HEK293 (cell line): Measurements from ENCODE around the gene TJP3.

ENCODE experiments used
- CTCF ChIA-PET: fragments of 350-600 bp; formaldehyde crosslinking; extraction: SDS; loops from one replicate; lab custom pipeline; 2021; ENCODE audit warnings: antibody characterized with exemption; lab: Yijun Ruan, JAX
- POLR2A ChIA-PET: fragments of 300-600 bp; formaldehyde crosslinking; extraction: SDS; loops from one replicate; lab custom pipeline; 2020; ENCODE audit warnings: antibody characterized with exemption, inconsistent platforms; lab: Yijun Ruan, JAX
- H3K27ac ChIP-seq: fragments of 200-500 bp; sonication (Bioruptor generic); 2 replicates; pipeline ENCODE4 v1.5.1; 2014; ENCODE audit warnings: low read depth, low read length, control low read depth, inconsistent platforms; ENCODE audit errors: extremely low read depth
- H3K36me3 ChIP-seq, 2 experiments: fragments of 200-500 bp in 1 of 2; sonication (Bioruptor generic) in 1 of 2; 1 replicate in 1 of 2; 2 replicates in 1 of 2; pipeline ENCODE4 v1.5.1; 2014 to 2017; ENCODE audit warnings: inconsistent platforms in 2 of 2, low read length in 2 of 2; ENCODE audit not compliant: control insufficient read depth in 2 of 2, insufficient read depth in 1 of 2
- H3K4me1 ChIP-seq: fragments of 200-500 bp; sonication (Bioruptor generic); 2 replicates; pipeline ENCODE4 v1.5.1; 2014; ENCODE audit warnings: mild to moderate bottlenecking, low read length, inconsistent platforms; ENCODE audit not compliant: control insufficient read depth, insufficient read depth
- H3K4me3 ChIP-seq: 2 replicates; pipeline ENCODE4 v1.5.1; 2011; ENCODE audit warnings: low read depth, mild to moderate bottlenecking, control low read depth, low read length, moderate library complexity
- H3K9me3 ChIP-seq: fragments of 200-500 bp; sonication (Bioruptor generic); 2 replicates; pipeline ENCODE4 v1.5.1; 2014; ENCODE audit warnings: low read depth, low read length, inconsistent platforms; ENCODE audit not compliant: control insufficient read depth, insufficient read depth
- KLF10 ChIP-seq: fragments of 450-650 bp; IDR thresholded peaks from 2 replicates; pipeline ENCODE4 v1.5.1; 2018; ENCODE audit warnings: missing biosample characterization, mild to moderate bottlenecking, missing genetic modification characterization
- MZF1 ChIP-seq: fragments of 450-650 bp; formaldehyde crosslinking; IDR thresholded peaks from 2 replicates; pipeline ENCODE4 v1.5.1; 2017; ENCODE audit warnings: missing biosample characterization, missing genetic modification characterization, borderline replicate concordance
- RBAK ChIP-seq: fragments of 450-650 bp; formaldehyde crosslinking; IDR thresholded peaks from 2 replicates; pipeline ENCODE4 v1.5.1; 2016; ENCODE audit warnings: missing biosample characterization, missing genetic modification characterization
- SALL2 ChIP-seq: fragments of 450-650 bp; formaldehyde crosslinking; IDR thresholded peaks from 2 replicates; pipeline ENCODE4 v1.5.0; 2017; ENCODE audit warnings: missing biosample characterization, mild to moderate bottlenecking, missing genetic modification characterization, borderline replicate concordance
- SCRT1 ChIP-seq: fragments of 450-650 bp; formaldehyde crosslinking; IDR thresholded peaks from 2 replicates; pipeline ENCODE4 v1.5.1; 2016; ENCODE audit warnings: missing biosample characterization, missing genetic modification characterization, borderline replicate concordance
- TRIM28 ChIP-seq: IDR thresholded peaks from 2 replicates; pipeline ENCODE4 v1.6.1; 2011; ENCODE audit warnings: low read length, control low read depth, borderline replicate concordance
- YY1 ChIP-seq: fragments of 450-650 bp; formaldehyde crosslinking; IDR thresholded peaks from 2 replicates; pipeline ENCODE4 v1.5.1; 2018; ENCODE audit warnings: missing biosample characterization, missing genetic modification characterization
- ZBTB11 ChIP-seq: fragments of 450-650 bp; formaldehyde crosslinking; conservative IDR thresholded peaks from 2 replicates; pipeline ENCODE4 v1.5.1; 2016; ENCODE audit warnings: low read depth, missing biosample characterization, missing genetic modification characterization
- ZBTB21 ChIP-seq: fragments of 450-650 bp; formaldehyde crosslinking; IDR thresholded peaks from 2 replicates; pipeline ENCODE4 v1.5.1; 2017; ENCODE audit warnings: missing biosample characterization, missing genetic modification characterization
- ZIC2 ChIP-seq: fragments of 450-650 bp; formaldehyde crosslinking; IDR thresholded peaks from 2 replicates; pipeline ENCODE4 v1.5.1; 2016; ENCODE audit warnings: missing biosample characterization, missing genetic modification characterization
- ZNF146 ChIP-seq: fragments of 450-650 bp; formaldehyde crosslinking; IDR thresholded peaks from 2 replicates; pipeline ENCODE4 v1.5.1; 2016; ENCODE audit warnings: missing biosample characterization, missing genetic modification characterization
- ZNF16 ChIP-seq: fragments of 450-650 bp; formaldehyde crosslinking; IDR thresholded peaks from 2 replicates; pipeline ENCODE4 v1.5.1; 2016; ENCODE audit warnings: low read depth, missing biosample characterization, missing genetic modification characterization
- ZNF184 ChIP-seq: fragments of 450-650 bp; IDR thresholded peaks from 2 replicates; pipeline ENCODE4 v1.5.1; 2018; ENCODE audit warnings: missing biosample characterization, mild to moderate bottlenecking, missing genetic modification characterization
- ZNF211 ChIP-seq: fragments of 450-650 bp; formaldehyde crosslinking; IDR thresholded peaks from 2 replicates; pipeline ENCODE4 v1.5.1; 2016; ENCODE audit warnings: low read depth, missing biosample characterization, missing genetic modification characterization
- ZNF223 ChIP-seq: fragments of 450-650 bp; formaldehyde crosslinking; IDR thresholded peaks from 2 replicates; pipeline ENCODE4 v1.5.1; 2016; ENCODE audit warnings: missing biosample characterization, missing genetic modification characterization
- ZNF24 ChIP-seq: fragments of 450-650 bp; formaldehyde crosslinking; IDR thresholded peaks from 2 replicates; pipeline ENCODE4 v1.5.1; 2016; ENCODE audit warnings: missing biosample characterization, missing genetic modification characterization
- ZNF354C ChIP-seq: fragments of 450-650 bp; formaldehyde crosslinking; IDR thresholded peaks from 2 replicates; pipeline ENCODE4 v1.5.1; 2016; ENCODE audit warnings: missing biosample characterization, missing genetic modification characterization, low read depth, borderline replicate concordance
- ZNF433 ChIP-seq: fragments of 450-650 bp; formaldehyde crosslinking; IDR thresholded peaks from 2 replicates; pipeline ENCODE4 v1.5.1; 2016; ENCODE audit warnings: missing biosample characterization, missing genetic modification characterization, low read depth
- ZNF692 ChIP-seq: fragments of 450-650 bp; formaldehyde crosslinking; IDR thresholded peaks from 2 replicates; pipeline ENCODE4 v1.5.1; 2016; ENCODE audit warnings: missing biosample characterization, missing genetic modification characterization
- ZSCAN4 ChIP-seq: fragments of 450-650 bp; formaldehyde crosslinking; IDR thresholded peaks from 2 replicates; pipeline ENCODE4 v1.5.1; 2017; ENCODE audit warnings: missing biosample characterization, missing genetic modification characterization

The TJP3 gene

GRCh38 chr19:3745363-3746045 is 37.3 kb downstream of the TJP3 start:
- no peak for TF ChIP-seq TRIM28
- TF ChIP-seq ZNF354C (tag by site-specific recombination), result no peak
- no peak for TF ChIP-seq ZNF692 (tag by site-specific recombination)
- TF ChIP-seq ZNF16 (tag by site-specific recombination), result peak; percentile 90
- no peaks in the 10 kb centered on the region for H3K9me3 ChIP-seq
- H3K4me3 ChIP-seq, result no peak overlapping the region
- H3K27ac ChIP-seq, result no peak overlapping the region
- H3K4me1 ChIP-seq, result no peaks in the 10 kb centered on the region
- ChIA-PET POLR2A (interaction anchor here (0.6 kb wide), 1 partner anchor 15 kb away, joined by 5 read pairs; no protein-coding TSS in a partner anchor), CTCF (interaction anchor here (0.7 kb wide), 1 partner anchor 1359 kb away, joined by 3 read pairs; no protein-coding TSS in a partner anchor)
- peaks cover 0 to 11% of the 10 kb centered on the region in 2 experiments; a peak in 2 of 3 replicates for H3K36me3 ChIP-seq

GRCh38 chr19:3746371-3747056 is 38.3 kb downstream of the TJP3 start:
- CTCF ChIA-PET, result no interaction called here
- peaks cover 0 to 21% of the 10 kb centered on the region in 2 experiments; a peak in 2 of 3 replicates for H3K36me3 ChIP-seq
- H3K27ac ChIP-seq, result no peak overlapping the region
- H3K4me1 ChIP-seq, result no peaks in the 10 kb centered on the region
- TF ChIP-seq ZIC2 (tag by site-specific recombination), result no peak
- no peak for TF ChIP-seq SCRT1 (tag by site-specific recombination)
- no peak for TF ChIP-seq ZSCAN4
- TF ChIP-seq ZNF146 (tag by site-specific recombination), result no peak
- TF ChIP-seq ZNF184 (tag by site-specific recombination), result no peak
- TF ChIP-seq YY1 (tag by site-specific recombination), result no peak
- no peak for TF ChIP-seq ZBTB11
- no peak for TF ChIP-seq SALL2 (tag by site-specific recombination)
- no peak for TF ChIP-seq ZNF223
- TF ChIP-seq ZNF433 (tag by site-specific recombination), result no peak
- TF ChIP-seq ZNF24, result no peak
- TF ChIP-seq MZF1, result no peak
- TF ChIP-seq ZNF211 (tag by site-specific recombination), result no peak
- no peak for TF ChIP-seq KLF10 (tag by site-specific recombination)
- no peak for TF ChIP-seq RBAK (tag by site-specific recombination)
- TF ChIP-seq ZBTB21 (tag by site-specific recombination), result no peak
- POLR2A ChIA-PET, result no interaction called here
- no peak overlapping the region for H3K4me3 ChIP-seq
- no peaks in the 10 kb centered on the region for H3K9me3 ChIP-seq
